ENCODE results near the gene OTOA.
"Not testable (repeated sequence)": the region's sequence is repeated elsewhere in the genome, so short reads cannot be mapped to it uniquely, and the experiment has no call there.

OTOA gene

DNA sequence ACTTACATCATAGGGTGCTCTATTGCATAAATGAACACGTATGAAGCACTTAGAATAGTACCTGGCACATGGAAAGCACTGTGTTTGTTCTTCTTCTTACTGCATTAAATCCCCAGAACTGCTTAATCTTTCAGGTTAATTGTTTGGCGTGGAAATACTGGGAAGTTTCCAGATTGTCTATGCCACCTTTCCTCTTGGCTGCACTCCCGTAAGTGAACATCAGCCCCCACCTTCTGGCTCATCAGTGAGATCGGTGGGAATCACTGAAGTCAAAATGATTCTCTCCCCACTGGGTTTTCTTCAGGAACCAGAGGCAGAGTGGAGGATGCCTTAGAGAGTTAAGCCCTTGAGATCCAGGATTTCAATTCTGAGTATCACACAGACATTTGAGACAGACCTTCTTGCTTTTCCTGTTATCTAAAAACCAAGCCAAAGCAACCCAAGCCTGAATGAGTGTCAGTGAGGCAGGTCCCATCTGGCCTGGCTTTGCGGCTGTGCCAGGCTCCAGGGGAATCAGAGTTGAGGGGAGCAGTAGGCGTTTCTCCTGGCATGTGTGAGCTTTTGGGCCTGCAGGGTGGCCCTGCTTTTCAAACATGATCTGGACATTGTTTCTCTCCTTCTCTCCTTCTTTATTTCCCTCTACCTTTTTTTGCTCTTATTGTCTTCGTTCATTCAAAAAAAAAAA lies 59.1 kb downstream of the OTOA start:
- DNase-seq (ENCODE audit: low read depth) = no peak

- no peak for DNase-seq (ENCODE audit: low read depth)
These were observed 59.8 kb downstream of the OTOA start for GRCh38 chr16:21723532-21723931.

- DNase-seq (ENCODE audit: low read depth) = no peak
These were observed 63.6 kb downstream of the OTOA start for GRCh38 chr16:21727344-21727743.

- DNase-seq (ENCODE audit: low read depth) = not testable (repeated sequence)
These were observed 67.5 kb downstream of the OTOA start for GRCh38 chr16:21731233-21731632.

- DNase-seq (ENCODE audit: low read depth) = not testable (repeated sequence)
These were observed 76.9 kb downstream of the OTOA start for GRCh38 chr16:21740637-21741036.

DNA sequence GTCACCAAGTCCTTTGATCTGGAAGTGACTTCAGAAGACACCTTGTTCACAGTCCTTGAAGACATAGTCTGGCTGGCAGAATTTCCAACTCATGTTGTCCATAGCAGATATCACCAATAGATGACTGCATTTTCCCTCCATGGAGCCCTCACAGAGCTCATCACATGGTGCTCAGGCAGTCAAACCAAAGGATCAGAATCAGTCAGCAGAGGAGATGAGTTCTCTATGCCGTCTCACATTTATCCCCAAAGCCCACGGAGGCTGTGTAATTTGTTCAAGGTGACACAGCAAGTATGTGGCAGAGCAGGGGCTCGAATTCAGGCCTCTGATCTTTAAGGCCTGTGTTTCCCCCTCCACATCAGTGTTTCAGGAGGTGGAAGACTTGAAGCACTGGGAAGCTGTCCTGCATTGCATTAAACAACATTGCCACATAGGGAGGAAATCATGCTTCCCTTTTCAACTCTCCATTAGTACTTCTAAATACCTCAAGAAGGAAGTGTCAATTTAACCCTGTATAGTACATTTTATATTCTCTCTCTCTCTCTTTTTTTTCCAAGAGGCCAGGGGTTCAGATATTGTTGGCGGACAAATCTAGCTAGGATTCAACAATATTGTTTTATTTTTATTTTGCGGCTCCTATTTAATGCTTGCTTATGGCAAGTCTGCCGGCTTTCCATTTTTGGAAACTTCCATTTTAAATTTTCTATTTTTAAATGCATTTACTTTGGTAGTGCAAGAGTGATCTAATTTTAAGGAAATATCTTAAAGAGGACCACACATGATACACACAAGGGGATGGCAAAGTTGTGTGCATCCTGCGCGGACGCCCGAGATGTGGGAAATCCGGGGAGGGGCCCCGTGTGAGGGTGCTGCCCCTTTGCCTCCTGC lies 92.7 kb downstream of the OTOA start:
- DNase-seq (ENCODE audit: low read depth) = not testable (repeated sequence)

GRCh38 chr16:21757080-21757671 lies 93.4 kb downstream of the OTOA start:
- not testable (repeated sequence) for DNase-seq (ENCODE audit: low read depth)

GRCh38 chr16:21768280-21768679 lies 104.5 kb downstream of the OTOA start:
- not testable (repeated sequence) for DNase-seq (ENCODE audit: low read depth)

GRCh38 chr16:21768810-21769209 lies 105.0 kb downstream of the OTOA start:
- DNase-seq (ENCODE audit: low read depth) = not testable (repeated sequence)

DNA sequence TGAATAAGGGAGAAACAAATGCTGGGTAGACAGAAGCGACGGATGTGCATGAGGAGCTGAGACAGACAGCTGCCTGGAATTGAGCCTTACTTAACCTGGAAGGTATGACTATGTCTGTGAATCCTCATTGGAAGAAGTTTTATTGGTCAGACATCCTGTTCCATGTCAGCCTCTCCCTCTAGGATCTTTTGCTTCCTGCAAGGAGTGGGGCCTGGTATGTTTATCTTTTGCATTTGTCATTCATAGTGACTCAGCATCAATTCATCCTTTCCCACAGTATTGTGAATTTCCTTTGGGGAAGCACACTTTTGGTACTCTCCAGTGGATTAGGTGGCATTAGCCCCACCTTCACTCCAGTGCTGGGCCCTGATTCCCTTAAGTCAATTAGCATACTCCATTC lies 105.5 kb downstream of the OTOA start:
- DNase-seq (ENCODE audit: low read depth) = not testable (repeated sequence)

- DNase-seq (ENCODE audit: low read depth) = not testable (repeated sequence)
These were observed 106.8 kb downstream of the OTOA start for GRCh38 chr16:21770584-21770983.

DNA sequence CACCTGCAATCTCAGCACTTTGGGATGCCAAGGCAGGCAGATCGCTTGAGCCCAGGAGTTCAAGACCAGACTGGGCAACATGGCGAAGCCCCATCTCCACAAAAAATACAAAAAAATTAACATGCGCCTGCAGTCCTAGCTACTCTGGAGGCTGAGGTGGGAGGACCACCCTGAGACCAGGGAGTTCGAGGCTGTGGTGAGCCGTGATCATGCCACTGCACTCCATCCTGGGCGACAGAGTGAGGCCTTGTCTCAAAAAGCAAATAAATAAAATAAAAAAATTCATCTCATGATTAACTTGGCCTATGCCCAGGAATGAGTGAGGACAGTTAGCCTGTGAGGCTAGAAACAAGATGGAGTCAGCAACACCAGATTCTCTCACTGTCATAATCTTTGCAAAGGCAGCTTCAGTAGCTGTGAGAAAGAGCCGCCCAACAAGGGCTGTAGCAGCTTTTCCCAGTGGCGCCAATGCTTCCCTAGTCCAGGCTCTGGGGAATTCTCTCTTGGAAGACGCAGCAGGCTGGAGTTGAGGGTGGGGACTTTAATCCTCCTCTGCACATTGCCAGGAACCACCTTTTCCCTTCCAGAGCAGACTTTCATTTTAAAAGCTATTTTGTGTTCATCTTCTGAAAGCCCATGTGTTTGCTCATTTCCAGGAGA lies 108.9 kb downstream of the OTOA start:
- not testable (repeated sequence) for DNase-seq (ENCODE audit: low read depth)

GRCh38 chr16:21773207-21773553 lies 109.4 kb downstream of the OTOA start:
- not testable (repeated sequence) for DNase-seq (ENCODE audit: low read depth)

DNA sequence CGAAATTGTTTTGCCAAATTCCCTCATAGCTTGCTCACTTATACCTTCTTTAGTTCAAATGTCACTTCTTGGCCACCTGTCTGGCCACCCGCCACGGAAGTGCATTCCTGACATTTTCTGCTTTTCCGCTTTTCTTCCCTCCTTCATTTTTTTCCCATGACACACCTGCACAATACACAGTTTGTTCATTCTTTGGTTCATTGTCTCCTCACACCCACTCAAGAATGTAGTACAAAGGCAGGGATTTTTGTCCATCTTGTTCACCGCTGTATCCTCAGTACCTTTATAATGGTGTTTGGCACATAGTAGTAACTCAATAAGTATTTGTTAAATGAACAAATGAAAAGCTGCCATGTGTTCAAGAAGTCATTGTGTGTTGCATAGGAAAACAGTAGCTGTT lies 116.8 kb downstream of the OTOA start:
- not testable (repeated sequence) for DNase-seq (ENCODE audit: low read depth)

- not testable (repeated sequence) for DNase-seq (ENCODE audit: low read depth)
These were observed 126.7 kb downstream of the OTOA start for GRCh38 chr16:21790506-21790905.

DNA sequence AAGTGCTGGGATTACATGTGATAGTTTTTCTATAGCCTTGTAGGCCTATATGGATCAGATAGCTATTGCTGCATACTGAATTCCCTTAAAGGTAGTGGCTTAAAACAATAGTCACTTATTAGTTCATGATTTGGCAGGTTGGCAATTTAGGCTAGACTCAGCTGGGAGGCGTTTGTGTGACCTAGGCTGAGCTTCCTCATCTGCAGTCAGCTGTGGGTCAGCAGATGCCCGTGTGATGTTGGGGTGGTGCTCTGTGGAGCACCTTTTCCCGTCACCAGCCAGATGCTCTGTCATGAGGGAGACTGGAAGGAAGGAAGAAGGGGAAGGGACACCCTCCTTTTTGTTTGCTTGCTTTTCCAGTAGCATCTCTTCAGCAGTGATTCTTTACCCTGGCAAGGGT lies 129.5 kb downstream of the OTOA start:
- DNase-seq (ENCODE audit: low read depth) = not testable (repeated sequence)

DNA sequence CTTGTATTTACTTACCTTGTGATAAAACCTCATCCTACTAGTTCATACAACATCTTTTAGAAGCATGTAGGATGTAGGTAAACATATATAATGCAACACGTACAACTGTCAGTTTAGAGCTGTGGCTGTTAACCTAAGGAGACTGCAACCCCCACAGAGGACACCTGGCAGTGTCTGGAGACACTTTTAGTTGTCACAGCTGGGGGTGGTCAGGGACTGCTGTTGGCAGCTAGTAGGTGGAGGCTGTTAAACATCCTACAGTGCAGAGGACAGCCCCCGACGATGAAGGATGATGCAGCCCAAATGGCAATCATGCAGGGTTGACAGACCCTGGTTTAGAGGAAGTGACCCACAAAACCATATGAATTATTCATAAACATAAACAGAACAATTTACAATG lies 134.8 kb downstream of the OTOA start:
- not testable (repeated sequence) for DNase-seq (ENCODE audit: low read depth)

DNA sequence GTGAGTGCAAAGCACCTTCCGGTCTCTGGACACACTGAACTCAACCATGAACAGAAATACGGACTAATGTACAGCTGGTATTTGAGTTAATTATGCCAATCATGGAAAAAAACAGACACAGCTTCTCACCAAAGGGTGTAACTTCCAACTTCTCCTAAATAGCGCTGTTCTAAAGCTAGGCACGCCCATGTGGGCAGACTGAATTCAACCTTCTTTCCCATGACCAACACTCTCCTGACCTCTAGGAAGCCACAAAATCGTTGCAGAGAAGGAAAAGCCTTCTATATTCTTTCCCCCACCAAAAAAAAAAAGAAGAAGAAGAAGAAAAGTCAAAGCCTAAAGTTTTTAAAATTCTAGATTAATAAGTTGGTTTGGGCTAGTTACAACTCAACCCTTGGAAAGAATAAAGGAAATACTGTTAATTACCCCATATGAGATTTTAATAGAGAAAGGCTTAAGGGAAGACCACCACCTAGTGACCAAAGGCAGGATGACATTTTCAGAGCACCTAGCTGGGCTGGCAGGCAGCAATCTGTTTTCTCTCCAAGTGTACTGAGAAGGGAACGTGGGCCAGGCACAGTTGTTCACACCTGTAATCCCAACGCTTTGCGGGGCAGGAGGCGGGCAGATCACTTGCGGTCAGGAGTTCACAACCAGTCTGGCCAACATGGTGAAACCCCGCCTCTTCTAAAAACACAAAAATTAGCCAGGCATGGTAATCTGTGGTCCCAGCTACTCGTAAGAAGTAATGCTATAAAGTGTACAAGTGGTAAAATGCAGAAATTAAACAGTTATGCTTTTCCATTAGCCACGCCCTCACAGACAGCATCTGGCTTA lies 138.0 kb downstream of the OTOA start:
- not testable (repeated sequence) for DNase-seq (ENCODE audit: low read depth)

DNA sequence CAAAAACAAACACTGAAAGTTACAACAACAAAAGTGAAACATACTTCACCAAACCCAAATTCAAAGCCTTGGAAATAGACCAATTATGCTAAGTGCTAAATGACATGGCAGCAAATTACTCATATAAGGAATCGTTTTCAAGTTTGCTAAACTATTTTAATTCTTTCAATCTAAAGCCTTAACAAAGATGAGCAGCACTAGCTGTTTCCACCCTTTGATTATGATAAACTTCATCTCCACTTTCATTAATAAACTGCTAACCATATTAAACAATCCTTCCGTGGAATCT lies 138.6 kb downstream of the OTOA start:
- not testable (repeated sequence) for DNase-seq (ENCODE audit: low read depth)

All from T-helper 22 cell (primary cell).